Lower leg skin (tissue), 3 donors: Measurements from ENCODE around the gene GTF2A2.

Source experiments
- CTCF ChIP-seq, 3 donors: fragments of 450-650 bp; IDR thresholded peaks; one replicate each; pipeline ENCODE4 v1.5.1; 2016; ENCODE audit warnings: antibody characterized with exemption in 3 of 3, mild to moderate bottlenecking in 3 of 3, moderate library complexity in 2 of 3
- POLR2A ChIP-seq, 2 donors: fragments of 450-650 bp; IDR thresholded peaks; one replicate each; pipeline ENCODE4 v1.6.1; 2016 to 2017; ENCODE audit warnings: antibody characterized with exemption in 2 of 2, mild to moderate bottlenecking in 1 of 2, moderate library complexity in 1 of 2

DNA sequence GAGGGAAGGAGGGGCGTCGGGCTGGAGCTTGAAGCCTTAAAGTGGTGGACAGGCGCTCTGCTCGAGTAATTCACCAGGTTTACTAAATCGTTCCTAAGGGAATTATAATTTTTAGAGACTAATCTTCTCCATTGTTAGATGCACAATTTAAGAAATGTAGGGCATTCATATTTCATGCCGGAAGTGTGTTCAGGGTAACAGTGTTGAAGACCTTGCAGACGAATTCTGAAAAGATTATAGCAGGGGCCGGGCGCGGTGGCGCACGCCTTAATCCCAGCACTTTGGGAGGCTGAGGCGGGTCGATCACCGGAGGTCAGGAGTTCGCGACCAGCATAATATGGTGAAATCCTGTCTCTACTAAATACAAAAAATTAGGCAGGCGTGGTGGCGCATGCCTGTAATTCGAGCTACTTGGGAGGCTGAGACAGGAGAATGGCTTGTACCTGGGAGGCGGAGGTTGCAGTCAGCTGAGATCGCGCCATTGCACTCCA, 365 bp upstream of the GTF2A2 start:
- TF ChIP-seq CTCF (IDR thresholded peaks at IDR 0.05) (no peak), POLR2A (IDR thresholded peaks at IDR 0.05) (no peak)
